GM10847 (cell line): Measurements from ENCODE around the gene MOB3C.

Experiments used
- POLR2A ChIP-seq: IDR thresholded peaks from 2 replicates; pipeline ENCODE4 v1.6.1; 2011; ENCODE audit not compliant: insufficient read length; ENCODE audit errors: extremely low read depth

MOB3C gene

GRCh38 chr1:46596036-46596435, 20.6 kb downstream of the MOB3C start:
- TF ChIP-seq POLR2A, result no peak

DNA sequence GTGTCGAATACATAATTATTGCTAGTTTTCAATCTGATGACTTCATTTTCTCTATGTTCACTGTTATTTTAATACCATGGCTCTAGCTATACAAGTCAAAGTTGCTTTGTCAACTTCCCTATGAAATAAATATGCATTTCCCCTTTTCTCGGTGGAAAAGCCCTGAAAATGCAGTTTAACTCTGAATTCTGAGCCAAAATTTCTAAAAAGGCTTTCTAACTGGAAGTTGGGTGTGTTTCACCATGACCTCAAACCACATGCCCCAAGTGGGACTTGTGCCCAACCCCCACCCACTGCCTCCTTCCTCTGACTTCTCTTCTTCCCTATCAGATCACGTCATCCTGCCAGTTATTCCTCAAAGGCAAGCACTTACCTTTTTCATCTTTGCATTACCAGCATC, 21.5 kb downstream of the MOB3C start:
- TF ChIP-seq POLR2A, result no peak

DNA sequence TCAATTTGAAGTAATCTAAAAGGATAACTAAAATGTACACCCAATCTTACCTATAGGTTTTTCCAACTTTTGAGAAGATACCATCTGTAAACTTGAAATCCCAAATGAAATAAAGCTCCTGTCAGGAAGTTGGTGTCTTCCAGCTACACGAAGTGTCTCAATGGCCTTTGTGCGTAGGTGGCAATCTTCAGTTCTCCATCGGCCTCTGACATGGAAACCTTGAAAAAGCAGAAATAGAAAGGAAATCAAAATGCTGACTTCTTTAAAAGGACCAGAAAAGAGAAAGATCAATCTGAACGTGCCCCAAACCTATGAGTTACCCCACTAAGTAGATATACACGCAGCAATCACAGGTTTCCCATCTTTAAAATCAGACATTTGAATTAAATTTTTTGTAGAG, 22.5 kb downstream of the MOB3C start:
- TF ChIP-seq POLR2A, result no peak

DNA sequence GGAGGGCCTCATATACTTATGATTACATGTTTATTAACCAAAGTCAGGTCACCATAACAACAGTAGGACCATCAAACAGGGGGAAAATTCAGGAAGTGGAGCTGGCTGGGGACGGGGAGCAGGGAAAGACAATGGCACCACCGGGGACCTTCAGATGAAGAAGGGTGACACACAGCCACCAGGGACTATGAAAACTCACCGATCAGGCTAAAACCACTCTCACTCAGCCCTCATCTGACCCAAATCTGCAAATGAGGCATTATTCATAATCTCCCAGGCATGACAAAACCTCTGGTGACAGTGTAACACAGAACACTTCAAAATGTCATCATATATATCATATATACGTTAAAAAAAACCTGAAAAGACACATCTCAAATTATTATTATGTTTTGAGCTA, 23.8 kb downstream of the MOB3C start:
- no peak for TF ChIP-seq POLR2A

- no peak for TF ChIP-seq POLR2A
Measured at GRCh38 chr1:46589529-46589928, 27.1 kb downstream of the MOB3C start.

- no peak for TF ChIP-seq POLR2A
Measured at GRCh38 chr1:46587069-46587468, 29.5 kb downstream of the MOB3C start.

DNA sequence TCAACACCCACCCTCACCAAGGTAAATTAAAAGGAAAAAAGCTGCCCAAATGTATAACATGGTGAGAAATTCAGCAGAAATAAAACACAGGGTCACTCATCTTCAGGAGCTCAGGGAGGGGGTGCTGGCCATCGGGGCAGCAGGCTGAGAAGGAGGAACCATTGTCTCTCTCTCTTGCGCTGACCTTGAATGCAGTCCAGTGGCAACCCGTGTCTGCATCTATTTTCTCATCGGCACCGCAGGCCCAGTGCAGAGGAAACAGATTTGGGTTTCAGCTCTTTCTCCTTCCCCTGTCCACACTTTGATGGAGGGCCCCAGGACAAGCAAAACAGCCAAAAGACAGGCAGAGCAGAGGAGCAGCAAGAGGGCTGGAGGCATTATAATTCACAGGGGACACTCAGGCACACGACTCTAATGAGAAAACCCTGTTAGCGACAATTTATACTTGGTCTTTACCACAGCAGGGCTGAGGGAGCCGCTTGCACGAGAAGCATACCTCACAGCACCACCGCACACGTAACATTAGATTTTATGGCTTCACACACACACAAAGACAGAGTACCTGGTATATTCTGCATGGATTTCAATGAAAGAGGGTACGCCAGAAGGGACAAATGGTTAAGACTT, 31.2 kb downstream of the MOB3C start:
- TF ChIP-seq POLR2A, result no peak

GRCh38 chr1:46583494-46583893, 33.1 kb downstream of the MOB3C start:
- TF ChIP-seq POLR2A, result no peak

- TF ChIP-seq POLR2A, result no peak
Measured at GRCh38 chr1:46582972-46583371, 33.6 kb downstream of the MOB3C start.

- TF ChIP-seq POLR2A, result no peak
Measured at GRCh38 chr1:46581681-46582455, 34.7 kb downstream of the MOB3C start.

DNA sequence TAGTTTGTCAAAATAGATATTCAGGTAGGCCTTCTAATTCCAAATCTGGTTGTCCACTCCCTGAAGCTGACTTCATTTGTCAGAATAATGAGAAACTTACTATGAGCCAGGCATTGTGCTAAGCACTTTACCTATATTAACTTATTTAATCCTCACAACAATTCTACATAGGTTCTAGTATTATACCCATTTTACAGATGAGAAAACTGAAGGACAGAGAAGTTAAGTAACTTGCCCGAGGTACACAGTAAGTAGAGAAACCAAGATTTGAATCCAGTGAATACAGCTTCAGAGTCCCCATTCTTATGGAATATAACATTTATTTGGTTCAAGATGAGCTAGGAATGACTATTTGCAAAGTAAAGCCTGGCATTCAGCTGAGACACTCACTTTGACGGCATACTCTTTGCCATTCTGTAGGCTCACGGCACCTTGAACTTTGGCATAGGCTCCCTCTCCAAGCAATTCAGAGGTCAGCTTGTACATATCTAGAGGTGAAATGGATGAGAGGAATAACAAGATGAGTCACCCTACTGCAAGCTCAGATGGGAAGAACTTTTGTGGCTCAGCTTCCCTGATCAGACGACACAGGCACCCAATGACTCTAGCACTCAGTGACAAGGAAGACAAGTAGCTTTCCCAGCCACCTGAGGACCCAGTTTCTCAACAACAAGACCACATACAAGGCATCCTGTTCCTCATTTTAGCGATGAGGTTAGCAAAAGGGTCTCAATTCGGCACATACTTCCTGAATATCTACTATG, 36.3 kb downstream of the MOB3C start:
- TF ChIP-seq POLR2A, result no peak

GRCh38 chr1:46577671-46578070, 38.9 kb downstream of the MOB3C start:
- TF ChIP-seq POLR2A, result no peak

DNA sequence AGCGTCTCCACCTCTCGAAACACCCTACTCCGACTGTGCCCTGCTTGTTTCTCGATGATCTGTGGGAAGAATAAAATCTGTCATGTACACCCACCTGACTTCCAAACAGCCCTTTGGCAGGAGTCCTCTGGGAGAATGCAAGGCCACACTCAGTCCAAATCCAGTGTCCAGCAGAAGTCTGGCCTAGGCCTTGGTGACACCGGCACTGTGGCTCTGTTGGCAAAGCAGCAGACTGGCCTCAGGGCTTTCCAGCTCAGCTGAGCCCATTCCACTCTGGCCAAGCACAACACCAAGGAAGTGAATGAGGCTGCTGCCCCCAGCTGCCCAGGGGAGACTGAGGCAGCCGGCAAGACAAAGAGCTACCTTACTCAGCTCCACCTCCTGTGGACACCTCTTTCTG, 40.0 kb downstream of the MOB3C start:
- no peak for TF ChIP-seq POLR2A

DNA sequence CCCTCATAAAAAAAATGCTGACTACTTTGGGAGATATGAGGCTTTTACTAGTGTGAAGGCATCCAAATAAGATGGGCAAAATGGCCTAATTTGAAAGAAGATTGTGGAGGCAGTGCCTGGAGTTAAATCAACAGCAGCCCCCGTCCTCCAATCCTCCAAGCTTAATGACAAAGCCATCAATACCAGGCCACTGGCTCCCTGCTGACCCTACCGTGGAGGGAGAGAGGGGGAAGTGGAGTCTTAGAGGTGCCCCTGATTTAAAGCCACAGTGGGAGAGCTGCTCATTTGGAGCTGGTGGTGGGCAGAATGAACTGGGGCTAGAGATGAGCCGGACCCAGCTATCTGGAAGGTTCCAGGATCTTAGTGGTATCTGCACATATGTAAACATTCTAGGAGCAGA, 40.8 kb downstream of the MOB3C start:
- TF ChIP-seq POLR2A, result no peak

GRCh38 chr1:46575300-46575699, 41.3 kb downstream of the MOB3C start:
- no peak for TF ChIP-seq POLR2A

- no peak for TF ChIP-seq POLR2A
Measured at GRCh38 chr1:46571691-46572225, 44.9 kb downstream of the MOB3C start.

DNA sequence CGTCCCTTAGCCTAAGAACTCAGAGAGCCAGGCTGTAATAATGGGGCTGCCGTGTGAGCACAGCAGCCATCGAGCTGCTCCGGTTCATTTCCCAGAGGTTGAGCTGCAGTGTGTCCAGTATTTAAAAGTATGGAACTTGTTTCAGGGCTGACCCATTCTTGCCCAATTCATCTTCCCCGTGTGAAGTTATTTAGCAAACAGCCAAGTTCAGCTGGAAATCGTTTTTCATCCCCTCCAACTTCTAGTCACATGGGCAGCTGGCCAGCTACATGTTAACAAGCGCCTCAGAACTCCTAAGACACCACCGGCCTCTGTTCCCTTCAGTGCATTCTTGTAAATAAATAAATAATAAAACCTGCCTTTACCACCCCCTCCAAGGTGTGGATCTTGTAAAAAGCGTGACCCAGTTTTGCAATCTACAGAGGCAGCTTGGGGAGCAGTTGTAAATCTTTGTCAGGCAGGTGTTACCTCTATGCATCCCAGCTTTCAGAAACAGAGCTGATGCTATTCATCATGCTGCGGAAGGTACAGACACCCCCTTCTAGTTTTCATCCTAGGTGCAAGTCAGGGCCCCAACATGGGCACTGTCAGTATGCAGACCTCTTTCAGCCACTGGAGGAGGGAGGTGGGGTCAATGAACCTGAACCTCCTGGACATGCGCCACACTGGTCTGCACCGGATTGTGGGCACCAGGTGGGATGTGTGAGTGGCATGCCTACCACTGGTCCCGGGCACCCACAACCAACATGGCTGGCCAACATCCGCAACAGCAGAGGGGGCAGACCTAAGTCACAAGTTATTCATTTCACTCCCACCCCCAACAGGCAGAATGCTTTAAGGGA, 46.5 kb downstream of the MOB3C start:
- TF ChIP-seq POLR2A, result no peak
